Epithelial cell of proximal tubule (primary cell): ENCODE results near the gene CAMKMT. TPM values are rescaled to one million over a fixed set of nuclear protein-coding genes. Genes with fewer than 3 reads are reported as not detected.
"Not testable (repeated sequence)": the region's sequence is repeated elsewhere in the genome, so short reads cannot be mapped to it uniquely, and the experiment has no call there.

Experiments
- DNase-seq: peaks from one replicate; pipeline ENCODE4 v3.0.0-alpha.2; 2011; ENCODE audit warnings: low read depth
- H3K4me3 ChIP-seq: 2 replicates; pipeline ENCODE4 v1.5.1; 2011; ENCODE audit warnings: low read depth, mild to moderate bottlenecking, low read length
- total RNA-seq: library from RNA; depleted of rRNA; stranded (reverse); fragments of >200 nt; gene quantifications from 2 replicates; pipeline ENCODE4 v1.2.3, GENCODE V29; 2015
- TF ChIP-seq, protein P1 (sequence below): conservative IDR thresholded peaks from 2 replicates; pipeline ENCODE4 v1.5.1; 2012; ENCODE audit warnings: low read depth, mild to moderate bottlenecking, low read length

Gene CAMKMT
- total RNA-seq, 1 donor from 2014 or later = 2.4 TPM

DNA sequence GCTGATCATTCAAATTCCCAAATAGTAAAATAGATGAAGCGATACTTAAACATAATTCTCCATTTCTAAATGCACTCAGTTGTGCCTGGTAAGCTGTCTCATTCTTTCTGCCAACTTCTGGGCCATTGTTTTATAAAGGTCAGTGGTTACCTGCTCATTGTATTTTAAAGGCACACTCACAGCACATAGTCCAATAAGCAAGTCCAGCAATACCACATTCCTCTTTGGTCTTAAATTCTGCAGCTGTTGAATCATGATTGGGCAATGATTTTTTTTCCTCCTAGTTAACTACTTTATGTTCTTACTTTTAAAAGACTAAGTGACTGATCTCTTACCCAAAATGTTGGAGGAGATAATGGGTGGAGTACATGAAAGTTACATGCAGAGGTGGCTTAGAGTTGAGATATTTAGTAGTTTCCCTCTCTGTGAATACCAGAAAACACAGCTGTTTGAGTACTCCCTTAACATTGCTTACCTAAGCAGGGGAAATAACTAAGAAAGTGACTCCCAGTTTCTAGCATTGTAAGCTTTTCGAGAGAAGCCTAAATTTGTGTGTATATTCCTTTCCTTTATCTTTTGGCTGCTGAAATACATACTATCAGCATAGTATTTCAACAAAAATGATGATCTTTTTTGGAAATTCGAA lies 220.7 kb downstream of the CAMKMT start:
- DNase-seq = peak; percentile 68
- H3K4me3 ChIP-seq = no peak overlapping the region
- TF ChIP-seq, protein P1, sequence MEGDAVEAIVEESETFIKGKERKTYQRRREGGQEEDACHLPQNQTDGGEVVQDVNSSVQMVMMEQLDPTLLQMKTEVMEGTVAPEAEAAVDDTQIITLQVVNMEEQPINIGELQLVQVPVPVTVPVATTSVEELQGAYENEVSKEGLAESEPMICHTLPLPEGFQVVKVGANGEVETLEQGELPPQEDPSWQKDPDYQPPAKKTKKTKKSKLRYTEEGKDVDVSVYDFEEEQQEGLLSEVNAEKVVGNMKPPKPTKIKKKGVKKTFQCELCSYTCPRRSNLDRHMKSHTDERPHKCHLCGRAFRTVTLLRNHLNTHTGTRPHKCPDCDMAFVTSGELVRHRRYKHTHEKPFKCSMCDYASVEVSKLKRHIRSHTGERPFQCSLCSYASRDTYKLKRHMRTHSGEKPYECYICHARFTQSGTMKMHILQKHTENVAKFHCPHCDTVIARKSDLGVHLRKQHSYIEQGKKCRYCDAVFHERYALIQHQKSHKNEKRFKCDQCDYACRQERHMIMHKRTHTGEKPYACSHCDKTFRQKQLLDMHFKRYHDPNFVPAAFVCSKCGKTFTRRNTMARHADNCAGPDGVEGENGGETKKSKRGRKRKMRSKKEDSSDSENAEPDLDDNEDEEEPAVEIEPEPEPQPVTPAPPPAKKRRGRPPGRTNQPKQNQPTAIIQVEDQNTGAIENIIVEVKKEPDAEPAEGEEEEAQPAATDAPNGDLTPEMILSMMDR = no peak

DNA sequence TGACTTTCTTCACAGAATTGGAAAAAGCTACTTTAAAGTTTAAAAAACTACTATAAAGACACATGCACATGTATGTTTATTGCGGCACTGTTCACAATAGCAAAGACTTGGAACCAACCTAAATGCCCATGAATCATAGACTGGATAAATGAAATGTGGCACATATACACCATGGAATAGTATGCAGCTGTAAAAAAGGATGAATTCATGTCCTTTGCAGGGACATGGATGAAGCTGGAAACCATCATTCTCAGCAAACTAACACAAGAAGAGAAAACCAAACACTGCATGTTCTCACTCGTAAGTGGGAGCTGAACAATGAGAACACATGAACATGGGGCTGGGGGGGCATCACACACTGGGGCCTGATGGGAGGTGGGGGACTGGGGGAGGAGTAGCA lies 233.9 kb downstream of the CAMKMT start:
- DNase-seq, H3K4me3 ChIP-seq: not testable (repeated sequence)

DNA sequence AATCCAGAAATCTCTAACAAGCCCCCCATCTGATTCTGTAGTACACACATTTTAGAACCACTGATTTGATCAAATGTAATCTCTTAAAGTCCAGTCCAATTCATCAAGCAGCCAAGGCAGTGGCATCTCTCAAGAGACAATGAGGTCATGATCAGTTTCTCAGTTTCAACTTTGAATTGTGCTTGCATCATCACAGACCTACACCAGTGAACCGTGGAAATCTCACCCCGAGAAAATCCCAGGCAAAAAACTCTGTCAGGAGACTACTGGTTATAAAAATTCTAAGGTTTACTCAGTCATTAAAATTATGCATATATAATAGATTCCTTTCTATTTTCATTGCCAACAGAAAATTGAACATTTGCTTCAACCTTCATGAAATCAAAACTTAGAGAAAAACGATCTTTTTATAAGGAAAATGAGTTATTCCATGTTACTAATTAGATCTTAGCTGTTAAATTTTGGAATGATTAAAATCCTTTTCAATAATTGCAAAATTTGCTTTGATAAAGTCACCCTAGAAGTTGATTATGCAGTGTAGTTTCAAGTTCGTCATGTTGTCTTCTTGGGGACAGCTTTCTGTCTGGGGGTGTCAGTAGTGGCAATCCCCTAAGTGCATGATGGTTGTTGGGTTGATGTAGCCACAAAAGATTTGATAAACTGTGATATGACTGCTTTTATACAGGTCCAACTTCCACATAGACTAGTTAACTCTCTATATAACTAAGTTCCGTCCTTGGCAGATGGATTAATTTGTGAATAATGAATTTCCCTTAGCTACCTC lies 235.0 kb downstream of the CAMKMT start:
- H3K4me3 ChIP-seq = no peak overlapping the region
- DNase-seq = peak; percentile 56
- TF ChIP-seq, protein P1 = no peak

DNA sequence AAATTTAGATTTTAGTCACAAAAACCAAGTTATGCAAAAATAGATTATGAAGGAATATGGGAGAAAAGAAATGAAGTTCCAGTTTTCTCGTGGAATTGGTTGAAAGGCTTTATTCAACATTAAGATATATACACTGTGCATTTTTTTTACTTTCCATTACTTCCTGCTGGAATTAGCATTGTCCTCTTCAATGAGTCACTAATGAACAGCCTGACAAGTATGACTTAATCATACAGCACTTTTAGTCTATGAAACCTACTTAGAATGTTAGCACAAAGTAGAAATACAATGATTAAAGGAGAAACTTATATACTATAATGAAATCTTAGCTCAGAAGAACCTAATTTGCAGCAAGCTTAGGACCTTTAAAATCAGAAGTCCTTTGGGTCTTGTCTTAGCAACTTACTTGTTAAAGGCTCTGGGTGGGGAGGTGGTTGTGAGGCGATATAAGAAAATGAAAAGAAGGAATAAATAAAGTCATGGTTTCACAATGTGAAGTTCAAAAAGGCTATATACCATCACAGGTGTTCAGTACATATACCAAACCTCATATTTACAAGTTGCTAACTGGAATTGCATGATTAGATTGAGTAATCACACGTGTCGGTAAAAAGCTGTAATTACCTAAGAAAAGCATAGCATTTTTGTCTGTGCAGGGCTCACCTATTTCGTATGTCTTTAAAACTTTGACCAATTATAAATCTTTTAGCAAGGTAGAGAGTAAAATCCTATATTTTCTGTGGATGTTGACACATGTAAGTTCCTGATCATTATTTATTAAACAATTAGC lies 236.8 kb downstream of the CAMKMT start:
- DNase-seq = peak; percentile 26
- TF ChIP-seq, protein P1 = no peak
- no peak overlapping the region for H3K4me3 ChIP-seq

DNA sequence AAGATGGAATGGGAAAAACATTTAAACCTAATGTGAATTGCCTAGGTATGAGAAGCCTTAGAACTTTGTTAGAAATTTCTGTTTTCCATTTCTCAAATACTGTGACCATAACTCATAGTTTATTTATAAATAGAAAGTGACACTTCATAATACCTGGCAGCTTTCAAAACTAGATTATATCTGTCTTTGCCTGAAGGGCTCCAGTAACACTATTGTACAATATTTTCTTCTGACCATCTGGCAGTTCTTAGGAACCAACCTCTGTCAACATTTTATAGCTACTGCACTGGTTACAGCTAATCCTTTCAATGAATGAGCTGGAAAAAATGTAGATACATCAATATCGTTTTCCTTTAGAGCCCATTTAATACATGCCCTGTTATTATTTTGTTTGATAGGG lies 237.4 kb downstream of the CAMKMT start:
- TF ChIP-seq, protein P1 = no peak
- no peak for DNase-seq
- H3K4me3 ChIP-seq = no peak overlapping the region

DNA sequence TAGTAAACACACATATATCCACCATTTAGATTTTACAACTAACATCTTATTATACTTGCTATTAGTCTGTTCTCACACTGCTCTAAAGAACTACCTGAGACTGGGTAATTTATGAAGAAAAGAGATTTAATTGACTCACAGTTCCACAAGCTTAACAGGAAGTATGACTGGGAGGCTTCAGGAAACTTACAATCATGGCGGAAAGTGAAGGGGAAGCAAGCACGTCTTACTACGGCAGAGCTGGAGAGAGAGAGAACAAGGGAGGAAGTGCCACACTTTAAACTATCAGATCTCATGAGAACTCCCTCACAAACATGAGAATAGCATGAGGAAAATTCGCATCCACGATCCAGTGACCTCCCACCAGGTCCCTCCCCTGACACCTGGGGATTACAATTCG lies 240.7 kb downstream of the CAMKMT start:
- DNase-seq = no peak
- H3K4me3 ChIP-seq = no peak overlapping the region
- TF ChIP-seq, protein P1 = no peak

DNA sequence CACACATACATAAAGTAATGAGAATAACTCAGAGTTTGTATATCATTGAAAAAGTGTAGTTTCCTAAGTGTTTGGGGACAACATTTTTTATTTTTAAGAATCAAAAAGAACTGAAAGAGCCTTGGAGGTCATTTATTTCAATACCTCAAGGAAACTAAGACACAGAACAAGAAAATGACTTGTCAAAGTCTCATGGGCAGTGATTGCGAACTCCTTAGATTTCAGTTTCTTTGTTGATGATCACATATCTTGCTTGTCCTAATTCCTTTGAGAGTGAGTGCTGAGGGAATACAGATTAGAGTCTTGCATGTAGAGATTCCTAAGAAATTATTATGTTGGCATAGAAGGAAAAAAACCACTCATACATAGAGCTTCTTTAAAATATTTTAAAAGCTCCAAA lies 243.8 kb downstream of the CAMKMT start:
- no peak overlapping the region for H3K4me3 ChIP-seq
- no peak for DNase-seq
- TF ChIP-seq, protein P1 = no peak
